Measurements from ENCODE around the gene STX3. TPM values are rescaled to one million over a fixed set of nuclear protein-coding genes. Genes with fewer than 3 reads are reported as not detected.

Gene STX3
- total and polyA plus RNA-seq, 2 of the 13 experiments (the other 11 are each of a cell fraction or from before 2014, with no cell fraction given) = 16.5 to 24.0 TPM

DNA sequence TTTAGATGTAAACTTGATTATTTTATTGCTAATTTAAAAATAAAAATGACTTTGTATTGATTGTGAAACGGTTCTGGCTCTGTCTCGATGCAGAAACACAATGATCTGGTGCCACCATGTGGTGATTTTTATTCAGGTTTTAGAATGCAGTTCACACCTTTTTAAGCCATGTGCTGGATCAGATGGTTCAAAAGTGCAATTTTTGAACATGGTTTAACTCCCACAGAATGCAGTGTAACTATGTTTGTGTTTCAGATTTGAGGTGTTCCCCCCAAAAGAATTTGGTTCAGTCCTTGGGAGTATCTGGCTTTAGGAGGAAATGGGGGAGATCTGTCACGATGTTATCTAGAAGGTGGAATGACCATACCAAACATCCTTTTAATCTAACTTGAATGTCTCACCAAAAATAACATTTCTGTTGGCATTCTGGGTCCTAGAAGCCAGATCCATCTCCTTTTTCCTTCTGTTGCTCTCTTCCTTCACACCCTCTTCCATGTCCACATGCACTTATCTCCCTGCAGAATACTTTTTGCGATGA lies 47.5 kb downstream of the STX3 start (continued):
- TF ChIP-seq, protein P1, sequence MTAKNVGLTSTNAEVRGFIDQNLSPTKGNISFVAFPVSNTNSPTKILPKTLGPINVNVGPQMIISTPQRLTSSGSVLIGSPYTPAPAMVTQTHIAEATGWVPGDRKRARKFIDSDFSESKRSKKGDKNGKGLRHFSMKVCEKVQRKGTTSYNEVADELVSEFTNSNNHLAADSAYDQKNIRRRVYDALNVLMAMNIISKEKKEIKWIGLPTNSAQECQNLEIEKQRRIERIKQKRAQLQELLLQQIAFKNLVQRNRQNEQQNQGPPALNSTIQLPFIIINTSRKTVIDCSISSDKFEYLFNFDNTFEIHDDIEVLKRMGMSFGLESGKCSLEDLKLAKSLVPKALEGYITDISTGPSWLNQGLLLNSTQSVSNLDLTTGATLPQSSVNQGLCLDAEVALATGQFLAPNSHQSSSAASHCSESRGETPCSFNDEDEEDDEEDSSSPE (CRISPR knock-in tag; IDR thresholded peaks at IDR 0.05) = 0 out of 2 replicates have a peak, but pooled peaks have one; percentile 34
- TF ChIP-seq MXD4 (CRISPR knock-in tag; IDR thresholded peaks at IDR 0.05) (0 out of 2 replicates have a peak, but pooled peaks have one; percentile 35), RBM22 (optimal IDR thresholded peaks at IDR 0.05; ENCODE audit: low read length) (no peak), CCDC6 (CRISPR knock-in tag; IDR thresholded peaks at IDR 0.05) (no peak), CEBPG (CRISPR knock-in tag; IDR thresholded peaks at IDR 0.05) (peak; percentile 36; the same call in 1 of the 2 replicates), SRY (CRISPR knock-in tag; IDR thresholded peaks at IDR 0.05) (no peak), RAD21 (CRISPR knock-in tag; IDR thresholded peaks at IDR 0.05) (peak; percentile 77), CTCF (CRISPR knock-in tag; IDR thresholded peaks at IDR 0.05) (peak; percentile 77), TFDP1 (CRISPR knock-in tag; IDR thresholded peaks at IDR 0.05; ENCODE audit: borderline replicate concordance) (peak; percentile 76; the same call in 1 of the 2 replicates), ZNF569 (CRISPR knock-in tag; IDR thresholded peaks at IDR 0.05; ENCODE audit: borderline replicate concordance) (no peak), IKZF5 (CRISPR knock-in tag; IDR thresholded peaks at IDR 0.05) (0 out of 2 replicates have a peak, but pooled peaks have one; percentile 34), ZNF550 (CRISPR knock-in tag; IDR thresholded peaks at IDR 0.05; ENCODE audit: borderline replicate concordance) (no peak), HNRNPH1 (optimal IDR thresholded peaks at IDR 0.05; ENCODE audit: low read depth, low read length) (no peak), RNF2 (conservative IDR thresholded peaks at IDR 0.05; ENCODE audit: low read depth) (0 out of 2 replicates have a peak, but pooled peaks have one; percentile 43), ERF (CRISPR knock-in tag; IDR thresholded peaks at IDR 0.05) (peak; percentile 45; the same call in 1 of the 2 replicates), THAP11 (CRISPR knock-in tag; IDR thresholded peaks at IDR 0.05) (0 out of 2 replicates have a peak, but pooled peaks have one; percentile 11)
- TF ChIP-seq, protein P2, sequence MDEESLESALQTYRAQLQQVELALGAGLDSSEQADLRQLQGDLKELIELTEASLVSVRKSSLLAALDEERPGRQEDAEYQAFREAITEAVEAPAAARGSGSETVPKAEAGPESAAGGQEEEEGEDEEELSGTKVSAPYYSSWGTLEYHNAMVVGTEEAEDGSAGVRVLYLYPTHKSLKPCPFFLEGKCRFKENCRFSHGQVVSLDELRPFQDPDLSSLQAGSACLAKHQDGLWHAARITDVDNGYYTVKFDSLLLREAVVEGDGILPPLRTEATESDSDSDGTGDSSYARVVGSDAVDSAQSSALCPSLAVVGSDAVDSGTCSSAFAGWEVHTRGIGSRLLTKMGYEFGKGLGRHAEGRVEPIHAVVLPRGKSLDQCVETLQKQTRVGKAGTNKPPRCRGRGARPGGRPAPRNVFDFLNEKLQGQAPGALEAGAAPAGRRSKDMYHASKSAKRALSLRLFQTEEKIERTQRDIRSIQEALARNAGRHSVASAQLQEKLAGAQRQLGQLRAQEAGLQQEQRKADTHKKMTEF (CRISPR knock-in tag; IDR thresholded peaks at IDR 0.05) = peak; percentile 38; the same call in 1 of the 2 replicates
- TF ChIP-seq, protein P3, sequence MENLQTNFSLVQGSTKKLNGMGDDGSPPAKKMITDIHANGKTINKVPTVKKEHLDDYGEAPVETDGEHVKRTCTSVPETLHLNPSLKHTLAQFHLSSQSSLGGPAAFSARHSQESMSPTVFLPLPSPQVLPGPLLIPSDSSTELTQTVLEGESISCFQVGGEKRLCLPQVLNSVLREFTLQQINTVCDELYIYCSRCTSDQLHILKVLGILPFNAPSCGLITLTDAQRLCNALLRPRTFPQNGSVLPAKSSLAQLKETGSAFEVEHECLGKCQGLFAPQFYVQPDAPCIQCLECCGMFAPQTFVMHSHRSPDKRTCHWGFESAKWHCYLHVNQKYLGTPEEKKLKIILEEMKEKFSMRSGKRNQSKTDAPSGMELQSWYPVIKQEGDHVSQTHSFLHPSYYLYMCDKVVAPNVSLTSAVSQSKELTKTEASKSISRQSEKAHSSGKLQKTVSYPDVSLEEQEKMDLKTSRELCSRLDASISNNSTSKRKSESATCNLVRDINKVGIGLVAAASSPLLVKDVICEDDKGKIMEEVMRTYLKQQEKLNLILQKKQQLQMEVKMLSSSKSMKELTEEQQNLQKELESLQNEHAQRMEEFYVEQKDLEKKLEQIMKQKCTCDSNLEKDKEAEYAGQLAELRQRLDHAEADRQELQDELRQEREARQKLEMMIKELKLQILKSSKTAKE (CRISPR knock-in tag; IDR thresholded peaks at IDR 0.05; ENCODE audit: borderline replicate concordance) = no peak
- TF ChIP-seq, protein P4, sequence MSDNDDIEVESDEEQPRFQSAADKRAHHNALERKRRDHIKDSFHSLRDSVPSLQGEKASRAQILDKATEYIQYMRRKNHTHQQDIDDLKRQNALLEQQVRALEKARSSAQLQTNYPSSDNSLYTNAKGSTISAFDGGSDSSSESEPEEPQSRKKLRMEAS (IDR thresholded peaks at IDR 0.05) = peak; percentile 80; the same call in 1 of the 2 replicates
